Caki2 (cell line): Measurements from ENCODE around the gene STAT4. TPM values are rescaled to one million over a fixed set of nuclear protein-coding genes. Genes with fewer than 3 reads are reported as not detected.

Experiments
- total RNA-seq: library from RNA; depleted of rRNA; stranded (reverse); fragments of >200 nt; shearing (Covaris generic); gene quantifications from 2 replicates; pipeline ENCODE4 v1.2.3, GENCODE V29; 2014; ENCODE audit warnings: low replicate concordance; rRNA removed

Gene STAT4
- total RNA-seq, 1 experiment from 2014 or later = 15.2 TPM

Other genes starting within 250 kb of the STAT4 start
- gene STAT1, start 136.8 kb downstream of the STAT4 start, total RNA-seq = 365 and 377 TPM in 2 replicates
- gene MYO1B, start 94.4 kb upstream of the STAT4 start, total RNA-seq = 46.5 and 47.0 TPM in 2 replicates